GM20000 (cell line): ENCODE results near the gene MGAT4A.
"Not testable (repeated sequence)": the region's sequence is repeated elsewhere in the genome, so short reads cannot be mapped to it uniquely, and the experiment has no call there.

Source experiments
- DNase-seq: peaks from one replicate; pipeline ENCODE4 v3.0.0; 2012; ENCODE audit warnings: low spot score
- CTCF ChIP-seq: IDR thresholded peaks from 2 replicates; pipeline ENCODE4 v1.5.1; 2012; ENCODE audit warnings: mild to moderate bottlenecking, control low read depth; ENCODE audit errors: extremely low read depth, missing control alignments

MGAT4A gene

GRCh38 chr2:98601532-98602132 is 129.3 kb downstream of the MGAT4A start:
- TF ChIP-seq CTCF, result peak; percentile 54
- peak; percentile 56 for DNase-seq

GRCh38 chr2:98598781-98599428 is 132.0 kb downstream of the MGAT4A start:
- no peak for TF ChIP-seq CTCF

GRCh38 chr2:98594665-98595064 is 136.3 kb downstream of the MGAT4A start:
- DNase-seq, result not testable (repeated sequence)

More at GRCh38 chr2:98598781-98599428, 132.0 kb downstream of the MGAT4A start:
- DNase-seq, result no peak

GRCh38 chr2:98592565-98592964 is 138.4 kb downstream of the MGAT4A start:
- DNase-seq, result no peak

GRCh38 chr2:98589489-98589888 is 141.4 kb downstream of the MGAT4A start:
- no peak for TF ChIP-seq CTCF
- DNase-seq, result no peak

More at GRCh38 chr2:98592565-98592964, 138.4 kb downstream of the MGAT4A start:
- TF ChIP-seq CTCF, result no peak

- no peak for DNase-seq
- TF ChIP-seq CTCF, result no peak
Measured at GRCh38 chr2:98588880-98589431, 142.0 kb downstream of the MGAT4A start.

- no peak for DNase-seq
- TF ChIP-seq CTCF, result no peak
Measured at GRCh38 chr2:98586551-98587140, 144.3 kb downstream of the MGAT4A start.
